ENCODE data around the gene MGRN1. TPM values are rescaled to one million over a fixed set of nuclear protein-coding genes. Genes with fewer than 3 reads are reported as not detected.

The MGRN1 gene
- total RNA-seq, 1 experiment from 2014 or later, result 105 TPM

GRCh38 chr16:4604401-4604800 lies 20.2 kb upstream of the MGRN1 start:
- DNase-seq, result no peak
- H3K4me1 Mint-ChIP-seq (ENCODE audit: low read depth, unreplicated experiment), result no peaks in the 10 kb centered on the region
- no peaks in the 10 kb centered on the region for H3K9me3 Mint-ChIP-seq (ENCODE audit: low read depth, unreplicated experiment)
- H3K4me3 Mint-ChIP-seq (ENCODE audit: low read depth, unreplicated experiment), result no peak overlapping the region
- peaks cover 47% of the 10 kb centered on the region for H3K27me3 Mint-ChIP-seq (ENCODE audit: unreplicated experiment)
- no TSS peak for BruUV-seq (replicated peaks)
- intact Hi-C loops (cut with micrococcal nuclease; ENCODE audit: unreplicated experiment), result no loop called here
- H3K36me3 Mint-ChIP-seq (ENCODE audit: insufficient read depth, unreplicated experiment), result peaks cover 39% of the 10 kb centered on the region
- CTCF ChIA-PET, result interaction anchor here (0.6 kb wide), 1 partner anchor 302 kb away, joined by 4 read pairs; no protein-coding TSS in a partner anchor
- no peak overlapping the region for H3K27ac Mint-ChIP-seq (ENCODE audit: unreplicated experiment)
- no peak for TF ChIP-seq CTCF (IDR thresholded peaks at IDR 0.05; ENCODE audit: unreplicated experiment)

GRCh38 chr16:4606354-4606753 lies 18.3 kb upstream of the MGRN1 start:
- BruUV-seq (replicated peaks), result no TSS peak

GRCh38 chr16:4607841-4608703 lies 16.6 kb upstream of the MGRN1 start:
- TF ChIP-seq CTCF (IDR thresholded peaks at IDR 0.05; ENCODE audit: unreplicated experiment), result no peak
- Mint-ChIP-seq H3K27ac (ENCODE audit: unreplicated experiment) (no peak overlapping the region), H3K27me3 (ENCODE audit: unreplicated experiment) (peaks cover 14% of the 10 kb centered on the region), H3K36me3 (ENCODE audit: insufficient read depth, unreplicated experiment) (peaks cover 59% of the 10 kb centered on the region), H3K4me1 (ENCODE audit: low read depth, unreplicated experiment) (peaks cover 7% of the 10 kb centered on the region), H3K9me3 (ENCODE audit: low read depth, unreplicated experiment) (no peaks in the 10 kb centered on the region), H3K4me3 (ENCODE audit: low read depth, unreplicated experiment) (no peak overlapping the region)
- no peak for DNase-seq
- CTCF ChIA-PET, result interaction anchor here (0.6 kb wide), 1 partner anchor 208 kb away, joined by 3 read pairs; no protein-coding TSS in a partner anchor
- BruUV-seq (replicated peaks), result no TSS peak
- intact Hi-C loops (cut with micrococcal nuclease; ENCODE audit: unreplicated experiment), result no loop called here

More at GRCh38 chr16:4606354-4606753, 18.3 kb upstream of the MGRN1 start:
- no peak for DNase-seq
- intact Hi-C loops (cut with micrococcal nuclease; ENCODE audit: unreplicated experiment), result no loop called here
- Mint-ChIP-seq H3K27me3 (ENCODE audit: unreplicated experiment) (peaks cover 28% of the 10 kb centered on the region), H3K27ac (ENCODE audit: unreplicated experiment) (no peak overlapping the region), H3K4me1 (ENCODE audit: low read depth, unreplicated experiment) (no peaks in the 10 kb centered on the region), H3K4me3 (ENCODE audit: low read depth, unreplicated experiment) (no peak overlapping the region), H3K36me3 (ENCODE audit: insufficient read depth, unreplicated experiment) (peaks cover 57% of the 10 kb centered on the region), H3K9me3 (ENCODE audit: low read depth, unreplicated experiment) (no peaks in the 10 kb centered on the region)
- TF ChIP-seq CTCF (IDR thresholded peaks at IDR 0.05; ENCODE audit: unreplicated experiment), result no peak
- CTCF ChIA-PET, result no interaction called here

- intact Hi-C loops (cut with micrococcal nuclease; ENCODE audit: unreplicated experiment), result no loop called here
- H3K4me1 Mint-ChIP-seq (ENCODE audit: low read depth, unreplicated experiment), result peaks cover 10% of the 10 kb centered on the region
- H3K36me3 Mint-ChIP-seq (ENCODE audit: insufficient read depth, unreplicated experiment), result peaks cover 65% of the 10 kb centered on the region
- H3K27me3 Mint-ChIP-seq (ENCODE audit: unreplicated experiment), result peaks cover 9% of the 10 kb centered on the region
- no peak for DNase-seq
- no peaks in the 10 kb centered on the region for H3K9me3 Mint-ChIP-seq (ENCODE audit: low read depth, unreplicated experiment)
- BruUV-seq (replicated peaks), result no TSS peak
- TF ChIP-seq CTCF (IDR thresholded peaks at IDR 0.05; ENCODE audit: unreplicated experiment), result no peak
- no peak overlapping the region for H3K4me3 Mint-ChIP-seq (ENCODE audit: low read depth, unreplicated experiment)
- no peak overlapping the region for H3K27ac Mint-ChIP-seq (ENCODE audit: unreplicated experiment)
- CTCF ChIA-PET, result no interaction called here
Observed at GRCh38 chr16:4608704-4608980, 16.0 kb upstream of the MGRN1 start.
